Natural killer cell (primary cell): ENCODE measurements around the gene TNFRSF17. TPM values are rescaled to one million over a fixed set of nuclear protein-coding genes. Genes with fewer than 3 reads are reported as not detected.

Source experiments
- ATAC-seq, 3 donors: fragments of 150-1000 bp in 2 of 3; fragments of 200-7000 bp in 1 of 3; cut with Tn5 transposase; 1 replicate in 1 of 3; 2 replicates in 2 of 3; pipeline ENCODE4 v1.10.0; 2021; ENCODE audit warnings: mild to moderate bottlenecking in 2 of 3, moderate library complexity in 2 of 3
- DNase-seq, 2 donors: peaks; one replicate each; pipeline versions ENCODE4 v3.0.0 to v3.0.0-alpha.2; 2013 to 2021; ENCODE audit warnings: mixed read lengths in 1 of 2
- H3K27ac ChIP-seq: one replicate; pipeline ENCODE4 v1.5.1; 2013; ENCODE audit warnings: mild to moderate bottlenecking, low read length
- H3K27me3 ChIP-seq: one replicate; pipeline ENCODE4 v1.6.1; 2013; ENCODE audit warnings: low read length; ENCODE audit not compliant: control insufficient read depth, insufficient read depth
- H3K36me3 ChIP-seq: one replicate; pipeline ENCODE4 v1.6.1; 2013; ENCODE audit warnings: low read length; ENCODE audit not compliant: control insufficient read depth, insufficient read depth
- H3K4me1 ChIP-seq: one replicate; pipeline ENCODE4 v1.6.1; 2013; ENCODE audit warnings: low read length; ENCODE audit not compliant: control insufficient read depth, insufficient read depth
- H3K4me3 ChIP-seq: one replicate; pipeline ENCODE4 v1.5.1; 2013; ENCODE audit warnings: low read length
- H3K9me3 ChIP-seq: one replicate; pipeline ENCODE4 v1.6.1; 2013; ENCODE audit warnings: low read length; ENCODE audit not compliant: control insufficient read depth, insufficient read depth
- H3K27ac Mint-ChIP-seq, 2 donors: one replicate each; pipeline ENCODE4 v1.8.0; 2022; ENCODE audit warnings: mild to moderate bottlenecking in 2 of 2, mixed read lengths in 2 of 2, moderate library complexity in 1 of 2
- H3K27me3 Mint-ChIP-seq, 2 donors: one replicate each; pipeline ENCODE4 v1.8.0; 2022; ENCODE audit warnings: low read depth in 2 of 2, mixed read lengths in 2 of 2
- H3K36me3 Mint-ChIP-seq: one replicate; pipeline ENCODE4 v1.8.0; 2022; ENCODE audit warnings: mixed read lengths
- H3K4me1 Mint-ChIP-seq, 2 donors: one replicate each; pipeline ENCODE4 v1.8.0; 2022; ENCODE audit warnings: mixed read lengths in 2 of 2
- H3K4me3 Mint-ChIP-seq: one replicate; pipeline ENCODE4 v1.8.0; 2022; ENCODE audit warnings: mild to moderate bottlenecking, moderate library complexity, mixed read lengths
- H3K9me3 Mint-ChIP-seq, 2 donors: one replicate each; pipeline ENCODE4 v1.8.0; 2022; ENCODE audit warnings: mixed read lengths in 2 of 2
- WGBS: methylation state at CpG from one replicate; pipeline ENCODE4 v1.1.7; 2013; ENCODE audit warnings: missing lambda C conversion rate; ENCODE audit not compliant: insufficient coverage; 5-methylcytosine and 5-hydroxymethylcytosine counted together
- intact Hi-C: fragments of 100-400 bp; cut with micrococcal nuclease; formaldehyde crosslinking; loops from one replicate; pipeline ENCODE4 v1.14.2; 2022
- total RNA-seq, 4 donors: library from RNA; stranded (reverse); fragments of 120-200 nt in 1 of 4; gene quantifications; one replicate each; pipeline versions ENCODE4 v1.2.3 to v1.2.4, GENCODE V29; 2013 to 2022
- TF ChIP-seq, protein P1 (sequence below): fragments of 200-600 bp; IDR thresholded peaks from one replicate; pipeline ENCODE4 v1.8.0; 2022; ENCODE audit warnings: antibody characterized with exemption

The TNFRSF17 gene
- total RNA-seq, 3 donors from 2014 or later (not counting 1 experiment from before 2014, with no cell fraction given): 6.6 TPM; not detected in 2

DNA sequence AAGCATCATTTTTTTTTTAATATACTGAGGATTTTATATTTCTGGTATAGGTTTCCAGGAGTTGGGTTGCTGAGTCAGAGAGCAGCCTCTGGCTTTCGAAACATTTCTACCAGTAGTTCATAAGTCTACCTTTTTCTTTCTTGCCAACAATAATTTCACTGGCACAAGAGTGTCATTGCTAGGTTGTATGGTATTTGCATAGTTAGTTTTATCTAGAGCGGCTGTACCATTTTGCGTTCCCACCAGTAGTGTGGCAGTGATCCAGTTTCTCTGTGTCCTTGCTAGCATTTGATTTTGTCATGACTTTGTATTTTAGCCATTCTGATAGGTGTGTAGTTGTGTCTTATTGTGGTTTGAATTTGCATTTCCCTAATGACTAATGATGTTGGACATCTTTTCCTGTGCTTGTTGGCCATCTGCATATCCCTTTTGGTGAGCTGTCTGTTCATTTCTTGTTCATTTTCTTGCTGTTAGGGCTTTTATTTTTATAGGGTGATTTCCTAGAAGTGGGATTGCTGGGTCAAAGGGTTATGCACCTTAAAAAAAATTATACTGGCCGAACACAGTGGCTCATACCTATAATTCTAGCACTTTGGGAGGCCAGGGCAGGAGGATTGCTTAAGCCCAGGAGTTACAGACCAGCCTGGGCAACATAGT, 51.4 kb downstream of the TNFRSF17 start:
- DNase-seq (no peak), ATAC-seq (no peak)
- no peaks in the 10 kb centered on the region for H3K36me3 ChIP-seq
- TF ChIP-seq, protein P1, sequence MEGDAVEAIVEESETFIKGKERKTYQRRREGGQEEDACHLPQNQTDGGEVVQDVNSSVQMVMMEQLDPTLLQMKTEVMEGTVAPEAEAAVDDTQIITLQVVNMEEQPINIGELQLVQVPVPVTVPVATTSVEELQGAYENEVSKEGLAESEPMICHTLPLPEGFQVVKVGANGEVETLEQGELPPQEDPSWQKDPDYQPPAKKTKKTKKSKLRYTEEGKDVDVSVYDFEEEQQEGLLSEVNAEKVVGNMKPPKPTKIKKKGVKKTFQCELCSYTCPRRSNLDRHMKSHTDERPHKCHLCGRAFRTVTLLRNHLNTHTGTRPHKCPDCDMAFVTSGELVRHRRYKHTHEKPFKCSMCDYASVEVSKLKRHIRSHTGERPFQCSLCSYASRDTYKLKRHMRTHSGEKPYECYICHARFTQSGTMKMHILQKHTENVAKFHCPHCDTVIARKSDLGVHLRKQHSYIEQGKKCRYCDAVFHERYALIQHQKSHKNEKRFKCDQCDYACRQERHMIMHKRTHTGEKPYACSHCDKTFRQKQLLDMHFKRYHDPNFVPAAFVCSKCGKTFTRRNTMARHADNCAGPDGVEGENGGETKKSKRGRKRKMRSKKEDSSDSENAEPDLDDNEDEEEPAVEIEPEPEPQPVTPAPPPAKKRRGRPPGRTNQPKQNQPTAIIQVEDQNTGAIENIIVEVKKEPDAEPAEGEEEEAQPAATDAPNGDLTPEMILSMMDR: no peak
- intact Hi-C loops: no loop called here
- H3K9me3 Mint-ChIP-seq: no peaks in the 10 kb centered on the region
- H3K27ac ChIP-seq: no peak overlapping the region
- no peaks in the 10 kb centered on the region for H3K9me3 ChIP-seq
- H3K27me3 ChIP-seq: no peaks in the 10 kb centered on the region
- no peak overlapping the region for H3K27ac Mint-ChIP-seq
- H3K27me3 Mint-ChIP-seq: no peaks in the 10 kb centered on the region
- peaks cover 0 to 4% of the 10 kb centered on the region in 2 donors for H3K4me1 Mint-ChIP-seq
- no peak overlapping the region for H3K4me3 ChIP-seq
- WGBS: 99% methylated on average over 4 of the region's 4 CpGs
- H3K4me3 Mint-ChIP-seq: no peak overlapping the region
- peaks cover 2% of the 10 kb centered on the region for H3K4me1 ChIP-seq
- H3K36me3 Mint-ChIP-seq: no peaks in the 10 kb centered on the region

- TF ChIP-seq, protein P1: no peak
- Mint-ChIP-seq H3K9me3 (no peaks in the 10 kb centered on the region), H3K27ac (no peak overlapping the region), H3K4me1 (peaks cover 0 to 4% of the 10 kb centered on the region in 2 donors), H3K4me3 (no peak overlapping the region), H3K27me3 (no peaks in the 10 kb centered on the region), H3K36me3 (no peaks in the 10 kb centered on the region)
- Histone ChIP-seq H3K4me1 (no peaks in the 10 kb centered on the region), H3K27ac (no peak overlapping the region), H3K9me3 (no peaks in the 10 kb centered on the region), H3K27me3 (no peaks in the 10 kb centered on the region), H3K4me3 (no peak overlapping the region), H3K36me3 (no peaks in the 10 kb centered on the region)
- intact Hi-C loops: no loop called here
- ATAC-seq: no peak
- no peak for DNase-seq
- 91% methylated on average over 4 of the region's 5 CpGs for WGBS
These were observed 52.5 kb downstream of the TNFRSF17 start for GRCh38 chr16:12017558-12017957.

Other genes with a start within 250 kb of the TNFRSF17 start
- 10 to 100 TPM; 63.4 to 99.2 (median 68.9) TPM for gene TXNDC11, start 222.4 kb upstream of the TNFRSF17 start, total RNA-seq
- gene ZC3H7A, start 168.0 kb upstream of the TNFRSF17 start, total RNA-seq: 10 to 100 TPM; 80.6 to 91.8 (median 84.6) TPM
- 100 to 1,000 TPM in 1 of 3 donors, 10 to 100 TPM in 2; 66.3 to 102 (median 99.1) TPM for gene RSL1D1, start 113.7 kb upstream of the TNFRSF17 start, total RNA-seq
- 10 to 100 TPM; 51.4 to 77.8 (median 60.8) TPM for gene GSPT1, start 49.3 kb upstream of the TNFRSF17 start, total RNA-seq
- gene NPIPB2, start 23.2 kb upstream of the TNFRSF17 start, total RNA-seq: 10 to 100 TPM; 19.6 to 43.3 (median 22.4) TPM
- 10 to 100 TPM; 38.3 to 58.9 (median 38.8) TPM for gene SNX29, start 11.5 kb downstream of the TNFRSF17 start, total RNA-seq